Ascending aorta (tissue), 2 donors: Measurements from ENCODE around the gene DOCK9. TPM values are rescaled to one million over a fixed set of nuclear protein-coding genes. Genes with fewer than 3 reads are reported as not detected.
"Not testable (repeated sequence)": the region's sequence is repeated elsewhere in the genome, so short reads cannot be mapped to it uniquely, and the experiment has no call there.

Experiments
- DNase-seq, 2 donors: peaks; one replicate each; pipeline ENCODE4 v3.0.0-alpha.2; 2019; ENCODE audit warnings: low spot score in 2 of 2
- H3K27ac ChIP-seq, 2 donors: fragments of 200-600 bp; sonication (generic); one replicate each; pipeline ENCODE4 v1.5.1; 2016 to 2017; ENCODE audit warnings: mild to moderate bottlenecking in 1 of 2
- H3K27me3 ChIP-seq: fragments of 200-600 bp; sonication (generic); one replicate; pipeline ENCODE4 v1.5.1; 2017
- H3K36me3 ChIP-seq, 2 donors: fragments of 200-600 bp; sonication (generic); one replicate each; pipeline ENCODE4 v1.5.1; 2016
- H3K4me1 ChIP-seq, 2 donors: fragments of 200-600 bp; sonication (generic); one replicate each; pipeline ENCODE4 v1.5.1; 2016 to 2017; ENCODE audit warnings: mild to moderate bottlenecking in 1 of 2
- H3K4me3 ChIP-seq, 2 donors: fragments of 200-600 bp; sonication (generic); one replicate each; pipeline ENCODE4 v1.5.1; 2016 to 2017; ENCODE audit warnings: mild to moderate bottlenecking in 1 of 2
- H3K9me3 ChIP-seq, 2 donors: fragments of 200-600 bp; sonication (generic); one replicate each; pipeline ENCODE4 v1.5.1; 2016
- CTCF ChIP-seq, 3 experiments: fragments of 200-600 bp in 2 of 3; fragments of 450-650 bp in 1 of 3; sonication (generic) in 2 of 3; IDR thresholded peaks; one replicate each; pipeline ENCODE4 v1.5.1; 2016 to 2019; ENCODE audit warnings: antibody characterized with exemption in 3 of 3, mild to moderate bottlenecking in 1 of 3, moderate library complexity in 1 of 3
- intact Hi-C: fragments of 100-400 bp; cut with DNase I; formaldehyde crosslinking; loops from one replicate; pipeline ENCODE4 v1.15.1; 2023
- total RNA-seq: library from RNA; depleted of rRNA; stranded (reverse); fragments of >200 nt; gene quantifications from one replicate; pipeline ENCODE4 v1.1.0, GENCODE V29; 2016

The DOCK9 gene
- total RNA-seq, 1 donor from 2014 or later, result 88.2 TPM

DNA sequence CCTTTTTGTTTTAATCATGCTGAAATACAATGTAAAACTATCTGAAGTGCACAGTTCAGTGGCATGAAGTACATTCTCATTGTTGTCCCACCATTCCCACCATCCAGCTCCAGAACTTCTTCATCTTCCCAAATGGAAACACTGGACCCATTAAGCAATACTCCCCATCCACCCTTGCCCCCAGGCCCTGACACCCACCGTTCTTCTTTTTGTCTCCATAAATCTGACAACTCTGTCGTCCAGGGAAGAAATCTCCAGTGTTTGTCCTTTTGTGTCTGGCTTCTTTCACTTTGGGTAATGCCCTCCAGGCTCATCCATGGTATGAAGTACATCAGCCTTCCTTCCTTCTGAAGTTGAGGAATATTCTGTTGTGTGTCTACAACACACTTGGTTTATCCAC lies 222.7 kb downstream of the DOCK9 start:
- Histone ChIP-seq H3K27ac (no peak overlapping the region), H3K27me3 (peaks cover 13% of the 10 kb centered on the region), H3K4me3 (no peak overlapping the region), H3K4me1 (peaks cover 0 to 8% of the 10 kb centered on the region in 2 donors), H3K36me3 (no peaks in the 10 kb centered on the region), H3K9me3 (no peaks in the 10 kb centered on the region)
- DNase-seq, result no peak
- intact Hi-C loops, result no loop called here
- no peak for TF ChIP-seq CTCF (IDR thresholded peaks at IDR 0.05)

- H3K36me3 ChIP-seq, intact Hi-C loops, H3K4me1 ChIP-seq, DNase-seq, H3K27ac ChIP-seq, H3K9me3 ChIP-seq, H3K4me3 ChIP-seq: not testable (repeated sequence)
- H3K27me3 ChIP-seq, result peaks cover 13% of the 10 kb centered on the region
These were observed 223.4 kb downstream of the DOCK9 start for GRCh38 chr13:98754468-98754867.

GRCh38 chr13:98752467-98753290 lies 225.2 kb downstream of the DOCK9 start, which contains the start of gene SLC15A1:
Gene SLC15A1 (minus strand): TSS chr13:98752672. CDS start chr13:98752598, 74 bp downstream.
- Histone ChIP-seq H3K27me3 (peaks cover 13% of the 10 kb centered on the region), H3K4me1 (peaks cover 0 to 8% of the 10 kb centered on the region in 2 donors), H3K9me3 (no peaks in the 10 kb centered on the region), H3K27ac (no peak within 1 kb of the TSS), H3K4me3 (peak within 1 kb of the TSS; percentile 50 to 54), H3K36me3 (no peaks in the 10 kb centered on the region)
- TF ChIP-seq CTCF (IDR thresholded peaks at IDR 0.05), result no peak
- intact Hi-C loops, result no loop called here
- DNase-seq, result no peak

- peaks cover 0 to 8% of the 10 kb centered on the region in 2 donors for H3K4me1 ChIP-seq
- intact Hi-C loops, result no loop called here
- H3K36me3 ChIP-seq, result no peaks in the 10 kb centered on the region
- no peak overlapping the region for H3K27ac ChIP-seq
- TF ChIP-seq CTCF (IDR thresholded peaks at IDR 0.05), result no peak
- no peaks in the 10 kb centered on the region for H3K9me3 ChIP-seq
- H3K4me3 ChIP-seq, result peak overlapping the region; percentile 50 to 54
- no peak for DNase-seq
- H3K27me3 ChIP-seq, result peaks cover 13% of the 10 kb centered on the region
These were observed 225.9 kb downstream of the DOCK9 start for GRCh38 chr13:98751861-98752466.

DNA sequence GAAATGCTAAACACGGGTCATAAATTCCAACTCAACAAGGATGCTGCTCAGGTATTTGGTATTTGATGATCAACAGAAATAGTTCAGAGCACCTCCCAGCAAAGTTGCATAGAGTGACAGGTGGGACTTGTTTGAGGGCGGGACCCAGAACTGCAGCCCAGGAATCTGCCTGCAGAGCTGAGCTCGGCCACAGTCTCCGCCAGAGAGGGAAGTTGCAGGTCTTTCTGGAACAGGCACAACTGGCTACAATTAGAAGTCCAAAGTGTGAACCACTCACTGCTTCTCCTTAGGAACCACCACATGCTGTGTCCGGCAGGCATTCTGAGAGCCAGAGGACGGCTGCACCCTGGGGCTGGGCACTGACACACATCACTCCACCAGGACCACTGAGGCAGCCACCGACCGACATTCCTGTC lies 226.5 kb downstream of the DOCK9 start:
- no peaks in the 10 kb centered on the region for H3K9me3 ChIP-seq
- DNase-seq, result no peak
- H3K4me3 ChIP-seq, result peak overlapping the region in 1 of 2 donors; percentile 50
- intact Hi-C loops, result no loop called here
- H3K27ac ChIP-seq, result no peak overlapping the region
- peaks cover 13% of the 10 kb centered on the region for H3K27me3 ChIP-seq
- TF ChIP-seq CTCF (IDR thresholded peaks at IDR 0.05), result no peak
- peaks cover 0 to 8% of the 10 kb centered on the region in 2 donors for H3K4me1 ChIP-seq
- no peaks in the 10 kb centered on the region for H3K36me3 ChIP-seq

GRCh38 chr13:98749501-98749900 lies 228.4 kb downstream of the DOCK9 start:
- H3K4me3 ChIP-seq, result no peak overlapping the region
- no peaks in the 10 kb centered on the region for H3K36me3 ChIP-seq
- no peak for TF ChIP-seq CTCF (IDR thresholded peaks at IDR 0.05)
- peaks cover 0 to 8% of the 10 kb centered on the region in 2 donors for H3K4me1 ChIP-seq
- H3K27me3 ChIP-seq, result peaks cover 13% of the 10 kb centered on the region
- DNase-seq, result no peak
- intact Hi-C loops, result no loop called here
- no peak overlapping the region for H3K27ac ChIP-seq
- H3K9me3 ChIP-seq, result no peaks in the 10 kb centered on the region
